Heart left ventricle (tissue), 13 donors: ENCODE results near the gene RSRC2.

ENCODE experiments used
- POLR2A ChIP-seq, 2 donors: fragments of 450-650 bp; IDR thresholded peaks; one replicate each; pipeline ENCODE4 v1.6.1; 2017; ENCODE audit warnings: antibody characterized with exemption in 2 of 2, mild to moderate bottlenecking in 2 of 2, moderate library complexity in 2 of 2
- TF ChIP-seq, protein P1 (sequence below), 12 donors: fragments of 200-600 bp; sonication (generic) in 4 of 12; IDR thresholded peaks; one replicate each; pipeline versions ENCODE4 v1.5.0 to v1.8.0; 2018 to 2022; ENCODE audit warnings: antibody characterized with exemption in 12 of 12, mild to moderate bottlenecking in 5 of 12
- donor health status: ischemic (EF 13 %, LVEDD 7.1; RV severe dilation, severe dysfunction).
- donor health status: DM: no; HTN: yes; CAD: no.
- donor health status: DM: no; HTN: no; CAD: no.
- donor health status: ischemic (EF 25% LVEDD 6.9; RV normal size, moderate dysfunction).
- donor health status: ischemic (EF 25% LVEDD 5.7; RV mildly dilated, moderate dysfunction).
- donor health status: ischemic (EF 35%, LVEDD 5.7; RV mildly dilated, moderate dysfunction).
- donor health status: nonischemic (EF 11% LVEDD 7.7; RV severe dilation, severe dysfunction).
- donor health status: DM: yes; HTN: yes; CAD: no.
- donor health status: PGD.
- donor health status: ischemic (EF 29% LVEDD 5.4; RV normal size, mild dysfunction).
- donor health status: nonischemic (EF 23%, LVEDD 6.1; RV moderate dilation, normal function).

DNA sequence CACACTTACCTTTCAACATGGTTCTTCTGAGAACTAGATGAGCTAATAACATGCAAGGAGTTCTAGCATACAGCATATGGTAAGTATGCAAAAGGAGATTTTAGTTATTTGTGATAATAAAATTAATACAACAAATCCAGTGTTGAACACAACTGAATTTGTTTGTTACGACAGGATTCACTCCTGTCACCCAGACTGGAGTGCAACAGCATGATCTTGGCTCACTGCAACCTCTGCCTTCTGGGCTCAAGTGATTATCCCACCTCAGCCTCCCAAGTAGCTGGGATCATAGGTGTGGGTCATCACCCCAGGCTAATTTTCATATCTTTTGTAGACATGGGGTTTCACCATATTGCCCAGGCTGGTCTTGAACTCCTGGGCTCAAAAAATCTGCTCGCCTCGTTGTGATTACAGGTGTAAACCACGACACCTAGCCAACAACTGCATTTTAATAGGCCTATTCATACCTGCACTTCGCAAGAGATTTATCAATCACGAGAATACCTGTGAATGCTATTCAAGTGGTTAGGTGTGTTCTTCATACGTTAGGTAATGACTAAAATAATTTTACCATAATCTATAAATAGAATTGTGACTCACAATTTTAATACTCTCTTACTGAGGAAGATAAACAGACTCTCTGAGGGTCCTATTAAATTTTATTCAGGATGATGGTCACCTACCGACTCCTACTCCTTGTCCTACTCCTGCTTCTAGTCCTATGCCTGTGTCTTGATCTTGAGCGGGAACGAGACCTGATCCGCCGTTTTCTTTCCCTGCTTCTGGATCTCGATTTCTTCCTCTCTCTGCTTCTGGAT lies 10.0 kb downstream of the RSRC2 start:
- TF ChIP-seq, protein P1, sequence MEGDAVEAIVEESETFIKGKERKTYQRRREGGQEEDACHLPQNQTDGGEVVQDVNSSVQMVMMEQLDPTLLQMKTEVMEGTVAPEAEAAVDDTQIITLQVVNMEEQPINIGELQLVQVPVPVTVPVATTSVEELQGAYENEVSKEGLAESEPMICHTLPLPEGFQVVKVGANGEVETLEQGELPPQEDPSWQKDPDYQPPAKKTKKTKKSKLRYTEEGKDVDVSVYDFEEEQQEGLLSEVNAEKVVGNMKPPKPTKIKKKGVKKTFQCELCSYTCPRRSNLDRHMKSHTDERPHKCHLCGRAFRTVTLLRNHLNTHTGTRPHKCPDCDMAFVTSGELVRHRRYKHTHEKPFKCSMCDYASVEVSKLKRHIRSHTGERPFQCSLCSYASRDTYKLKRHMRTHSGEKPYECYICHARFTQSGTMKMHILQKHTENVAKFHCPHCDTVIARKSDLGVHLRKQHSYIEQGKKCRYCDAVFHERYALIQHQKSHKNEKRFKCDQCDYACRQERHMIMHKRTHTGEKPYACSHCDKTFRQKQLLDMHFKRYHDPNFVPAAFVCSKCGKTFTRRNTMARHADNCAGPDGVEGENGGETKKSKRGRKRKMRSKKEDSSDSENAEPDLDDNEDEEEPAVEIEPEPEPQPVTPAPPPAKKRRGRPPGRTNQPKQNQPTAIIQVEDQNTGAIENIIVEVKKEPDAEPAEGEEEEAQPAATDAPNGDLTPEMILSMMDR (IDR thresholded peaks at IDR 0.05) = no peak
- no peak for TF ChIP-seq POLR2A (IDR thresholded peaks at IDR 0.05)
